Neuronal stem cell (in vitro differentiated cells): ENCODE data around the gene CDH6.
A peak's percentile ranks its signal among the peaks of the same experiment; 100 is the strongest.

ENCODE experiments used
- DNase-seq: peaks from one replicate; pipeline ENCODE4 v3.0.0-alpha.2; 2013; ENCODE audit warnings: low spot score
- H2AFZ ChIP-seq: one replicate; pipeline ENCODE4 v1.6.1; 2013; ENCODE audit warnings: mild to moderate bottlenecking, low read length, inconsistent platforms
- H2AK5ac ChIP-seq: 2 replicates; pipeline ENCODE4 v1.6.1; 2013; ENCODE audit warnings: low read depth, mild to moderate bottlenecking, inconsistent platforms, low read length, moderate library complexity, mixed read lengths
- H2BK120ac ChIP-seq: 2 replicates; pipeline ENCODE4 v1.6.1; 2013; ENCODE audit warnings: low read depth, mild to moderate bottlenecking, inconsistent platforms, low read length, moderate library complexity, mixed read lengths
- H2BK12ac ChIP-seq: one replicate; pipeline ENCODE4 v1.6.1; 2013; ENCODE audit warnings: low read length, inconsistent platforms
- H2BK15ac ChIP-seq: 2 replicates; pipeline ENCODE4 v1.6.1; 2013; ENCODE audit warnings: mild to moderate bottlenecking, low read length, inconsistent platforms, mixed read lengths
- H2BK5ac ChIP-seq: one replicate; pipeline ENCODE4 v1.6.1; 2013; ENCODE audit warnings: inconsistent platforms, mild to moderate bottlenecking, low read length, moderate library complexity
- H3K14ac ChIP-seq: one replicate; pipeline ENCODE4 v1.6.1; 2013; ENCODE audit warnings: low read length, inconsistent platforms
- H3K18ac ChIP-seq: 2 replicates; pipeline ENCODE4 v1.6.1; 2013; ENCODE audit warnings: low read length, inconsistent platforms
- H3K23ac ChIP-seq: 2 replicates; pipeline ENCODE4 v1.6.1; 2013; ENCODE audit warnings: low read depth, mild to moderate bottlenecking, mixed read lengths, low read length, inconsistent platforms; ENCODE audit not compliant: poor library complexity
- H3K27ac ChIP-seq: replicated peaks from 3 replicates; pipeline ENCODE4 v1.5.1; 2013; ENCODE audit warnings: low read length, inconsistent platforms
- H3K27me3 ChIP-seq, 3 experiments: 2 replicates each; pipeline ENCODE4 v1.6.1; 2013; ENCODE audit warnings: low read length in 3 of 3, mild to moderate bottlenecking in 2 of 3, inconsistent platforms in 1 of 3, low read depth in 1 of 3, mixed read lengths in 1 of 3, moderate library complexity in 1 of 3; ENCODE audit not compliant: control insufficient read depth in 3 of 3, insufficient read depth in 3 of 3
- H3K36me3 ChIP-seq, 2 donors: replicated peaks in 1 of 2; 2 replicates each; pipeline ENCODE4 v1.6.1; 2013; ENCODE audit warnings: low read length in 2 of 2; ENCODE audit not compliant: control insufficient read depth in 2 of 2, insufficient read depth in 2 of 2
- H3K4ac ChIP-seq: 2 replicates; pipeline ENCODE4 v1.6.1; 2013; ENCODE audit warnings: inconsistent platforms, mild to moderate bottlenecking, low read length, moderate library complexity
- H3K4me1 ChIP-seq, 2 donors: 1 replicate in 1 of 2; 2 replicates in 1 of 2; pipeline ENCODE4 v1.6.1; 2013; ENCODE audit warnings: low read length in 2 of 2, low read depth in 1 of 2; ENCODE audit not compliant: control insufficient read depth in 2 of 2, insufficient read depth in 1 of 2
- H3K4me2 ChIP-seq: one replicate; pipeline ENCODE4 v1.6.1; 2013; ENCODE audit warnings: mild to moderate bottlenecking, low read length, inconsistent platforms; ENCODE audit not compliant: insufficient read depth, poor library complexity, severe bottlenecking
- H3K4me3 ChIP-seq, 2 donors: 2 replicates each; pipeline ENCODE4 v1.5.1; 2013; ENCODE audit warnings: low read length in 2 of 2, mild to moderate bottlenecking in 2 of 2, inconsistent platforms in 1 of 2, moderate library complexity in 1 of 2
- H3K79me1 ChIP-seq: one replicate; pipeline ENCODE4 v1.6.1; 2013; ENCODE audit warnings: low read depth, mild to moderate bottlenecking, inconsistent platforms, low read length, moderate library complexity
- H3K9ac ChIP-seq: one replicate; pipeline ENCODE4 v1.6.1; 2013; ENCODE audit warnings: mild to moderate bottlenecking, low read depth, low read length, inconsistent platforms; ENCODE audit not compliant: poor library complexity
- H3K9me3 ChIP-seq, 2 donors: replicated peaks in 1 of 2; 2 replicates each; pipeline versions ENCODE3 to v1.6.1; 2013; ENCODE audit warnings: low read length in 2 of 2, mild to moderate bottlenecking in 2 of 2, inconsistent platforms in 1 of 2, low read depth in 1 of 2, mixed read lengths in 1 of 2, moderate library complexity in 1 of 2; ENCODE audit not compliant: control insufficient read depth in 2 of 2, insufficient read depth in 1 of 2
- H4K8ac ChIP-seq: one replicate; pipeline ENCODE4 v1.6.1; 2013; ENCODE audit warnings: low read depth, mild to moderate bottlenecking, inconsistent platforms, low read length, moderate library complexity
- H4K91ac ChIP-seq: one replicate; pipeline ENCODE4 v1.6.1; 2013; ENCODE audit warnings: low read length, low read depth, mild to moderate bottlenecking, inconsistent platforms; ENCODE audit not compliant: poor library complexity
- WGBS, 2 donors: extraction: QIAGEN DNeasy Blood & Tissue Kit; methylation state at CpG; one replicate each; pipeline ENCODE4 v1.1.7; 2013; ENCODE audit warnings: missing lambda C conversion rate in 2 of 2, mixed read lengths in 1 of 2; ENCODE audit not compliant: insufficient read length in 2 of 2, insufficient replicate concordance in 1 of 2; ENCODE audit errors: extremely low coverage in 2 of 2; 5-methylcytosine and 5-hydroxymethylcytosine counted together

CDH6 gene

GRCh38 chr5:31156631-31157160 is 36.8 kb upstream of the CDH6 start:
- no peak overlapping the region for H3K9ac ChIP-seq
- H3K4me3 ChIP-seq: no peak overlapping the region
- no CpG with 5 or more reads among the region's 3 CpGs for WGBS, 2 donors
- H2BK5ac ChIP-seq: no peak overlapping the region
- no peak overlapping the region for H2BK120ac ChIP-seq
- no peak overlapping the region for H4K91ac ChIP-seq
- no peak overlapping the region for H2AFZ ChIP-seq
- H2AK5ac ChIP-seq: no peak overlapping the region
- H3K36me3 ChIP-seq: no peaks in the 10 kb centered on the region
- H2BK12ac ChIP-seq: no peak overlapping the region
- peaks cover 5 to 20% of the 10 kb centered on the region in 2 donors for H3K4me1 ChIP-seq
- no peak for DNase-seq
- no peak overlapping the region for H3K14ac ChIP-seq
- no peak overlapping the region for H3K4ac ChIP-seq
- no peak overlapping the region for H3K23ac ChIP-seq
- no peak overlapping the region for H4K8ac ChIP-seq
- H3K79me1 ChIP-seq: no peaks in the 10 kb centered on the region
- H3K27me3 ChIP-seq: peaks cover 0 to 23% (median 0%) of the 10 kb centered on the region in 3 experiments
- H3K27ac ChIP-seq: no peak overlapping the region
- H3K9me3 ChIP-seq: no peaks in the 10 kb centered on the region
- H3K4me2 ChIP-seq: no peak overlapping the region
- H3K18ac ChIP-seq: no peak overlapping the region
- no peak overlapping the region for H2BK15ac ChIP-seq

- no peak overlapping the region for H3K4me2 ChIP-seq
- DNase-seq: no peak
- no peak overlapping the region for H4K91ac ChIP-seq
- H2AK5ac ChIP-seq: no peak overlapping the region
- H3K14ac ChIP-seq: no peak overlapping the region
- no peak overlapping the region for H3K27ac ChIP-seq
- H2BK120ac ChIP-seq: no peak overlapping the region
- H2AFZ ChIP-seq: no peak overlapping the region
- no peak overlapping the region for H4K8ac ChIP-seq
- H3K18ac ChIP-seq: no peak overlapping the region
- no peak overlapping the region for H3K4ac ChIP-seq
- WGBS, 2 donors: no CpG with 5 or more reads among the region's 5 CpGs
- no peak overlapping the region for H2BK15ac ChIP-seq
- peaks cover 0 to 23% (median 0%) of the 10 kb centered on the region in 3 experiments for H3K27me3 ChIP-seq
- H3K9me3 ChIP-seq: no peaks in the 10 kb centered on the region
- peaks cover 5 to 23% of the 10 kb centered on the region in 2 donors for H3K4me1 ChIP-seq
- no peak overlapping the region for H3K9ac ChIP-seq
- H3K79me1 ChIP-seq: no peaks in the 10 kb centered on the region
- H3K23ac ChIP-seq: no peak overlapping the region
- H2BK12ac ChIP-seq: no peak overlapping the region
- H3K36me3 ChIP-seq: no peaks in the 10 kb centered on the region
- H3K4me3 ChIP-seq: no peak overlapping the region
- H2BK5ac ChIP-seq: no peak overlapping the region
Measured at GRCh38 chr5:31157720-31158119, 35.8 kb upstream of the CDH6 start.

- H2AK5ac ChIP-seq: no peak overlapping the region
- H3K23ac ChIP-seq: no peak overlapping the region
- no peak overlapping the region for H3K9ac ChIP-seq
- WGBS, 2 donors: no CpG with 5 or more reads among the region's 1 CpG
- H2BK120ac ChIP-seq: no peak overlapping the region
- no peak overlapping the region for H3K4me2 ChIP-seq
- H4K91ac ChIP-seq: no peak overlapping the region
- H3K27me3 ChIP-seq: peaks cover 0 to 29% (median 0%) of the 10 kb centered on the region in 3 experiments
- no peak overlapping the region for H3K14ac ChIP-seq
- H3K27ac ChIP-seq: no peak overlapping the region
- H2BK15ac ChIP-seq: no peak overlapping the region
- no peak overlapping the region for H3K4me3 ChIP-seq
- no peaks in the 10 kb centered on the region for H3K36me3 ChIP-seq
- no peak for DNase-seq
- no peaks in the 10 kb centered on the region for H3K79me1 ChIP-seq
- H2AFZ ChIP-seq: no peak overlapping the region
- H2BK12ac ChIP-seq: no peak overlapping the region
- no peak overlapping the region for H2BK5ac ChIP-seq
- H3K18ac ChIP-seq: no peak overlapping the region
- no peak overlapping the region for H3K4ac ChIP-seq
- H4K8ac ChIP-seq: no peak overlapping the region
- peaks cover 4 to 22% of the 10 kb centered on the region in 2 donors for H3K4me1 ChIP-seq
- no peaks in the 10 kb centered on the region for H3K9me3 ChIP-seq
Measured at GRCh38 chr5:31158686-31159085, 34.8 kb upstream of the CDH6 start.

GRCh38 chr5:31161781-31162181 is 31.7 kb upstream of the CDH6 start:
- no peak overlapping the region for H4K91ac ChIP-seq
- no peaks in the 10 kb centered on the region for H3K36me3 ChIP-seq
- DNase-seq: peak; percentile 84
- no peak overlapping the region for H2BK15ac ChIP-seq
- peaks cover 2 to 22% of the 10 kb centered on the region in 2 donors for H3K4me1 ChIP-seq
- no peak overlapping the region for H2BK120ac ChIP-seq
- no peak overlapping the region for H3K9ac ChIP-seq
- no peak overlapping the region for H3K4me2 ChIP-seq
- H2BK5ac ChIP-seq: no peak overlapping the region
- no CpG with 5 or more reads among the region's 2 CpGs for WGBS, 2 donors
- H3K18ac ChIP-seq: no peak overlapping the region
- H3K4ac ChIP-seq: no peak overlapping the region
- H3K9me3 ChIP-seq: peaks cover 0 to 9% of the 10 kb centered on the region in 2 donors
- H2AK5ac ChIP-seq: no peak overlapping the region
- H4K8ac ChIP-seq: no peak overlapping the region
- peak overlapping the region; percentile 93 for H3K27ac ChIP-seq
- no peaks in the 10 kb centered on the region for H3K79me1 ChIP-seq
- H3K14ac ChIP-seq: no peak overlapping the region
- no peak overlapping the region for H3K23ac ChIP-seq
- no peak overlapping the region for H3K4me3 ChIP-seq
- H2AFZ ChIP-seq: no peak overlapping the region
- peaks cover 0 to 41% (median 0%) of the 10 kb centered on the region in 3 experiments for H3K27me3 ChIP-seq
- H2BK12ac ChIP-seq: no peak overlapping the region
